Activated T-helper 1 cell treated with Interleukin-2 at 50 U/mL for 16 hours (primary cell): ENCODE measurements around the gene CLIC1.
A peak's percentile ranks its signal among the peaks of the same experiment; 100 is the strongest.

Source experiments
- DNase-seq: peaks from one replicate; pipeline ENCODE4 v3.0.0-alpha.2; 2020; ENCODE audit warnings: low read depth

The CLIC1 gene

DNA sequence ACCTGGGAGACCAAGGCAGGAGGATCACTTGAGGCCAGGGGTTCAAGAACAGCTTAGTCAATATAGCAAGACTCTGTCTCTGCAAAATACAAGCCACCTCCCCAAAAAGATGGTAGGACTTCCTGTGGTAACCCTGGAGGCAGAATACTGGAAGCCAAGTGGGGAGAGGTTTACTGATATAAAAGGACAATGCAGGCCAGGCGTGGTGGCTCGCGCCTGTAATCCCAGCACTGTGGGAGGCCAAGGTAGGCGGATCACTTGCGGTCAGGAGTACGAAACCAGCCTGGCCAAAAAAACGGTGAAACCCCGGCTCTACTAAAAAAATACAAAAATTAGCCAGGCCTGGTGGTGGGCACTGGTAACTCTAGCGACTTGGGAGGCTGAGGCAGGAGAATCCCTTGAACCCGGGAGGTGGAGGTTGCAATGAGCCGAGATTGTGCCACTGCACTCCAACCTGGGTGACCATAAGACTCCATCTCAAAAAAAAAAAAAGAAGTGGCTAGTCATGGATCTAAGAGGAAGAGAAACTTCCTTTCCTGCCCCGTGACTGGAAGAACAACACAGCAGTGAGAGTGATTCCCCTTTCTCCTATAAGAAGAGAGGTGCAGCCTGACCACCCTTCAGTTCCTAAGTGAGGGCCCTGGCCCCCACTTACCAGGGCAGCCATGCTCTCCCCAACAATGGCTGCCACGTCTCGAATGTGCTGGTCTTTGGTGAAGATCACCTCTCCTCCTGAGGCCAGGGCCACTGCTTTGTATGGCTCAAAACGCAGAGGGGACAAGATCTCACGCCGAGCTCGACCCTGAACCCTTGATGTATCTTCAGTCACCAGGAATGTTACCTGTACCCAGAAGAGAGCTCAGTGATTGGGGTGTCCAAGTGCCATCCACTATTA lies 32.3 kb upstream of the CLIC1 start:
- no peak for DNase-seq

DNA sequence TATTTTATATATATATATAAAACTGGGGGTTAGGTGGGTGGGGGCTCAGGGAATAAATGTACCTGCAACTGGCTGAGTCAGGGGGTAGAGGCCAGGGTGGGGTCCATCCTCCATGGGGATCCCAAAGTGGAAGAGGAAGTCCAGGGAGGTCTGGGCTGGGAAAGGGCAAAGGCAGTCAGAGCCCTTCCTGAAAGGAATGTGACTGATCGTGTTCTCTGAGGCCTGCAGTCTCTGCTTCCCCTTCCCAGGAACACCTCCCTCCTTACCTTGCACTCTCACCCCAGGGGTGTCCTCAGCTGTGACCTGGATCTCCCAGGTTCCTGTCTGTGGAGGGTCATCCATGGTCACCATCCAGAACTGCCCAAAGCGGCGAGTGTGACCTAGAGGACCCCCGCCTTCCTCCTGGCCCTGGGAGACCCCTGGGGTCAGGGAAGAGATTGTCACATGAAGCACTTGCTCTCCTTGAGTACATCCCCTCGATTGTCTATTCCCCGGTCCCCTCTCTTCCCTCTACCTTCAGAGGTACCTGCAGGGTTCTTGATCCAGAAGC lies 30.8 kb upstream of the CLIC1 start:
- no peak for DNase-seq

DNA sequence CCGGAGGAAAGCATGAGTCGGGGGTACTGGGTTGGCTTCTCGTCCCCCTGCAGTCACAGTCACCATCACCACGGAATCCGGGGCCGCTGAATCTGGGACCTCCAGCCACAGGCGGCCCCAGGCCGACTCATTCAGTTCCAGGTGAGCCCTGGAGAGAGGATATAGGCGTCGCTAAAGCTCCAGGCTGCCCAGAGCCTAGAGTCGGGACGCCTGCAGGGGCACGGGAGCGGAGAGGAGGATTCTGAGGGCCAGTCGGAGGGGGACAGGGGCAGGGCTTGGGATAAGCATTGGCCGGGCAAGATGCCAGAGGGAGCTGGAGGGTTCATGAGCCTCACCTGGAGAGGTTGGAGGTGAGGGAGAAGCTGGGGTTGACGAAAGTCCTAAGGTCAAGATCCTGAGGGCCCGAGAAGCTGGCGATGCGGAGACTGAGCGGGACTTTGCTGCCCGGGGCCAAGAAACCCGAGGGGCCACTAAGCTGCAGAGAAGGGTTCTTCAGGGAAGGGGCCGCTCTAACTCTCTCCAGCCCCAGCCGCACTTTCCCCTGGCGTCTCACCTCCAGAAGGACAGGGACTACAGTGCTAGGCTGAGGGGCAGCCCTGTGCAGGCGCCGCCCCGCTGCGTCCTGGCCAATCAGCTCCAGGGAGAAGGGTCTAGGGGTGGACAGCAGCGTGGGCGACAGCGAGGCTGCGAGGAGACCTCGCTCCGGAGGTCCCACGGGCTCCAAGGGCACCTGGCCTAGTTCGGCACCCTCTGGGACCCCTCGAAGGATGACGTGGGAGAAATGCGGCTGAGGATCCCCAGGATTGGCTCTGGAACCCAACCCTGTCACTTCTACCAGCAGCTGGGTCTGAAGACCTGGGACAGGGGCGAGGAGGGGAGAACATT lies 29.8 kb upstream of the CLIC1 start:
- no peak for DNase-seq

DNA sequence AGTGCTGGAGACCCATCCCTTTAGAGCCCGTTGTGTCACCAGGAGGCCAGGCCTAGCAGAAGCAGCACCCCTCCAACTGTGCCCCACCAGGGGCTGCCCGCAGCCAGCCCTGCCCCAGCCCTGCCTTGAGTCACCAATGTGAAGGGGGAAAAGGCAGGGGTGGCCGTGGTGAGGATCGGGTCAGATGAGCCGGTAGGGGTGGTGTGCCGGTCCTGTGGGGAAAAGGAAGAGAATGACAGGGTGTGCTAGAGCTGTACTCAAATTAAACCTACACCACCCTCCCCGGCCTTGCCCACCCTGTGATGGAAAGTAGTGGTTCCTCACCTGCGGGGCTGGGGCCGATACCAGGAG lies 29.2 kb upstream of the CLIC1 start:
- no peak for DNase-seq

DNA sequence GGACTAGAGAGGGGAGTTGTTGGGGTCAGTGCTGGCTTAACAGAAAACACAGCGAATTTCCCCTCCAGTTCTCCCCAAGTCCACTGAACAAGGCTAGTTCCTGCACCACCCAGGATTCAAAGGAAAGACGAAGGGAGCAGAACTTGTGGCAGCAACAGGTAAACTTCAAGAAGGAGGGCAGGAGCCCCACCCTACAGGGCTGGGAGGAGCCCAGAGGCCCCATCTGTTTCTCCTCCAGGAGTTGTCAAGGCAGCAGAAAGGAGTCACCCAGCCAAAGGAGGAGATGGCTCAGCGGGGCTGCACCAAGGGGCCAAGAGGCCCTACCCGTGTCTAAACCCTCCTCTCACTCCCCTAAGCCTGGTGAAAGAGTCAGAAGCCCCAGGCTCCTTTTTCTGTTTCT lies 27.9 kb upstream of the CLIC1 start:
- DNase-seq = no peak

DNA sequence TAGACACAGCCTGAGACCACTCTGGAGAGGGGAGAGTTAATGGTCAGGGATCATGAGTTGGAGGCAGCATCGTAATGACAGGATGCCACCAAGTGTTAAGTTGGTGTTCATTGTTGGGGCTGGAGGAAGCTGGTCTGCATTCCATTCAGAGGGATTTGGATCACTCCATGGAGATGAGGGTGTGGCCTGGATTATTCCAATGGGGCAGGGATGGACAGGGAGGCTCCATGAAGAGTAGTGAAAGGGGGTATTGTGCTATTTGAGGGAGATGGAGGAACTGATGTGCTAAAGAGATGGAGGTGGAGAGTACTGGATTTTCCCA lies 27.2 kb upstream of the CLIC1 start:
- no peak for DNase-seq

DNA sequence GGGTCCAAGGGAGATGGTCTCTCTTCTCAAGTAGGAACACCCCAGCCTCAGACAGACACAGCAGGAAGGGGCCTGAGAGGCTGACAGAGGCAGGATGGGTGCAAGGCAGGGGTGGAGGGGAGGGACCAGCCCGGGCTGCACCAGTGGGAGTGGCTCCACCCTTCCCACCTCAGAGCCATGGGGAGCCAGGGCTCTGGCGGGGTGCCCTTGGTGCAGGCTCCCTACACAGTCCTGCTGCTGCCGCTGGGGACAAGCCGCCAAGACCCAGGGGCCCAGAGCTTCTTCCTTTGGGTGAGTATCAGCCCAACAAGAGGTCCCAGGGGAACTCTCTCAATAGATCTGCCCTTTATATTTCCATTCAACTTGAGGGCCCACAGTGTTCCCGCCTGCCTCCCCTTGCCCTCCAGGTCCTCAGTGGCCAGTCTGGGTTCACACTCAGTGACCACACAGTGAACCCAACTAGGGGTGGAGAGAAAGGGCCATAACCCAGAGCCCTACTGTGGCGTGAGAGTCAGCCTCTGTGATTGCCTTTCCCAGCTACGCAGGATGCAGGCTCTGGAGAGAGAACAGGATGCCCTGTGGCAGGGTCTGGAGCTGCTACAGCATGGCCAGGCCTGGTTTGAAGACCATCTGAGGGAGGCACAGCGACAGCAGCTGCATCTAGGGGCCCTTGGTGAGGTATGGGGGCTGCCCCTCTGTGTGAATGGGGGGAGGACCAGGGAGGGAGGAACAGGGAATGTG lies 26.7 kb upstream of the CLIC1 start:
- DNase-seq = no peak

DNA sequence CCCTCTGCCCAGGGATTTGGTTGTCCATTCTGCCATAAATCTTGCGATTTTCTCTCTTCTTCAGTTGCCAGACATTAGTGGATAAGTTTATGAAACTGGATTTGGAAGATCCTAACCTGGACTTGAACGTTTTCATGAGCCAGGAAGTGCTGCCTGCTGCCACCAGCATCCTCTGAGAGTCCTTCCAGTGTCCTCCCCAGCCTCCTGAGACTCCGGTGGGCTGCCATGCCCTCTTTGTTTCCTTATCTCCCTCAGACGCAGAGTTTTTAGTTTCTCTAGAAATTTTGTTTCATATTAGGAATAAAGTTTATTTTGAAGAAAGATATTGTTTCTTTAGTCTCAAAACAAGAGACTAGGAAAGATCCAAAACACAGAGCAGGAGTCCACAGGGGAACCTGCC lies 26.0 kb upstream of the CLIC1 start, which contains the start of gene SAPCD1:
SAPCD1 (plus strand) TSS at position 301 of the 400 bp plus-strand sequence. CDS start 399 bp downstream, outside the sequence.
- DNase-seq = no peak

DNA sequence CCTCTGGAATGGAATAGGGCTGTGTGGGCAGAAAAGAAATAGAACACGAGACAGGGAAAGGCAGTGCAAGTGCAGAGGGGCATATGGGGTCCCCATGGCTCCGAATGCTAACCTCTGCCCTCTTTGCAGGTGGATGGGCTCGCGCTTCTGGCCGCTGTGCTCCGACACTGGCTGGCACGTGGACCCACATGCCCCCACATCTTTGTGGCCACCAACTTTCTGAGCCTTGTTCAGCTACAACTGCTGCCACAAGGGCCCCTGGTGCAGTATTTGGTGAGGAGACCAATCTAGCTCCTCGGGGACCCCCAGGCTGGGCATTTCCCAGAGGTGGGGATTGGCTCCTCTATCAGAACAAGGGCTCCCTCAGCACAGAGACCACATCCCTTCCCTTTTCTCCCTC lies 25.0 kb upstream of the CLIC1 start:
- DNase-seq = no peak

DNA sequence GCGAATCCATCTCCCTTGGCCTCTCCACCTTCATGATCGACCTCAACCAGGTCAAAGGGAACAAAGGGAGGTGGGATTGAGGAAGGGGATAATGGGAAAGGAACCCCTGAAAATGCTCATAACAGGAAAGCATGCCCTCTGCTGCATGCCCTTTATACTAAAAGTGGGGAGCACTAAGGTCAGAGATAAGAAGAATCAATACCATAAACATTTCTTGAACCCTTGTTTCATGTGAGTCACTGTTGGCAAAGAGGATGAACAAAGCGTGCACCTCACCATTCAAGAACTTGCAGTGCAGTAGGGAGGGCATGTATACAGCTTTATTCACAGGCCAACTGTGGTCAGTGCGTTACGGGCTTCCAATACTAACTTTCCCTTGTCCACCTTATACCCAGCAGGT lies 24.5 kb upstream of the CLIC1 start:
- DNase-seq = no peak

DNA sequence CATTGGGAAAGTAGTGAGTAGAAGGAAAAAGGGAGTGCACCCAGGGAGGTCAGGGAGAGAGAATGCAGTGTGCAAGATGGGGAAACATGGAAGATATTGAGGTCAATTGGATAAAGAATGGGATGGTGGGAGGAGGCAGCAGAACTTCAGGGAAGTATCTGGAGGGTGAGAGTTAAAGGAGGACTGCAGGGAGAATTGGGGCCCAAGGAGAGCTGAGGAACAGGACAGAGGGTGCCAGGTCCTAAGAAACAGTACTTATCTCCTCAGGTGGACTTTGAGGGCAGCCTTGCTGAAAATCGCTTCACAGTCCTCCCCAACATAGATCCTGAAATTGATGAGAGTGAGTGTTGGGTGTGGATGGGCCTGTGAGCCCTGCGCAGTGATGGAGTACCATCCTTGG lies 22.0 kb upstream of the CLIC1 start:
- no peak for DNase-seq

DNA sequence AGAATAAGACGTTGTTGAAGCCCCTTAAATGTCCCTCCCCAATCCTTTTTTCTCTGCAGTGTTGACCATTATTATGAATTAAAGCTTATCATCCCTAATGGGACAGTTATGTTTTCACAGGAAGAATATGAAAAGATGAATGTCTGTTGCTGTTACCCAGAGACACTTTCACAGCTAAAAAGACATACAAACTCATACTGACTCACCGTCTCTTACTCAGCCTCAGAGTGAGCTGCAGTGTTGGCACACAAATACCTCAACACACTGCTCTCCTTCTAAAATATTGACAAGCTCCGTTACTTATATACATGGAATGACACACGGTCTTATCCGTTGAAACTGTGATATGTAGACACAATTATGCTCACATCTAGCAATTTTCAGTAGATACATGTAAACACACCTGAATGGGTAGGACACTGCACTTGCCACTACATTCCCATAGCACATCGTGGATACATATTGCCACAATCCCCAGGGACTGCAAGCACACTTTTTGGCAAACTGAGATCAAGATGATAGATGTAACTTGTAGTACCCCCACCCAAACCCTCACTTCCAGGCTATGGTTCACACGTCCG lies 16.5 kb upstream of the CLIC1 start:
- DNase-seq = no peak

DNA sequence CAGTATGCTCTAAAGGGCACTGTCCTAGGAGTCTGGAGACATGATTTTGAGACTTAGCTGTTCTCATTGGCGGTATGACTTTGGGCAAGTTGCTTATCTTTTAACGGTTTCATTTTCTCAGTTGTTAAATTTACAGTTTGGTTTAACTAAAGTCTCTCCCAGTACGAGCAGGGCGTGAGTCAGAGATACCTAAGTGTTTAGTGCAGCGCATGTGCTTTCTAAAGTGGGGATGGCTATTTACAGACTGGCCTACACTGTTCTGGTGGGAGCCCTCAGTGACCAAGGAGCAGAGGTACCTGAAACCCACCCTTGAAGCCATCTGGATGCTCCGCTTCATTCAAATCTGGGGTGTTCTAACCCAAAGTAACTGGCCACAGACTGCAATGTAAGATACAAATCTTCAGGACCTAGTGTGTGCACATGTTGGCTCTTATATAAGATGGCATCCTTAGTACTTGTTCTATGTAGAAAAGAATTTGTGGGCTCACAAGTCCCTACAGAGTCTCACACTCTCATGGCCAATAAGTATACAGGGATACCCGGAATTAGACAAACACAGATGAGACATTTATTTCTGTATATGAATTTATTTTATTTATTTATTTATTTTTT lies 14.2 kb upstream of the CLIC1 start:
- DNase-seq = no peak

DNA sequence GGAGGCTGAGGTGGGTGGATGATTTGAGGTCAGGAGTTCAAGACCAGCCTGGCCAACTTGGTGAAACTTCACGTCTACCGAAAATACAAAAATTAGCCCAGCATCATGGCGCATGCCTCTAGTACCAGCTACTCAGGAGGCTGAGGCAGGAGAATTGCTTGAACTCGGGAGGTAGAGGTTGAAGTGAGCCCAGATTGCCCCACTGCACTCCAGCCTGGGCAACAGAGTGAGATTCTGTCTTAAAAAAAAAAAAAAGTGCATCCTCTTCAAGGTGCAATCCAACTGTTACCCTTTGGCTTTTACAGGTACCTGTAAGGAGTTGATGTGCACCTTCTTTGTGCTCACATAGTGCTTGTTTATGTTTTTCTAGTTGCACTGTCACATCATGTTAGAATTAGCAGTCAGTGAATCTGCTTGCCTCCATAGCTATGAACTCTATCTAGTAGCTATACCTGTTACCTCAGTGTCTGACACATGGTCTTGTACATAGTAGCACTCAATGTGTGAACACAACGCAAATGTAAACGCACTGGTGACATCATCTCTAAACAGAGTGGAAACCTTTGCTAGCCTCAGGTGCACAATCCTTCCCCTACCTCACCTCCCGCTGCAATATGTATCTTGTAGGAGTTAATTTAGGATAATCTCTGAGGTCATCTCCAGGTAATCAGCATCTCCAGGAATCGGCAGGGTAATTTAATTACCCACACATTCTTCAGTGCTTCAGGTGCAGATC lies 13.1 kb upstream of the CLIC1 start:
- DNase-seq = no peak

DNA sequence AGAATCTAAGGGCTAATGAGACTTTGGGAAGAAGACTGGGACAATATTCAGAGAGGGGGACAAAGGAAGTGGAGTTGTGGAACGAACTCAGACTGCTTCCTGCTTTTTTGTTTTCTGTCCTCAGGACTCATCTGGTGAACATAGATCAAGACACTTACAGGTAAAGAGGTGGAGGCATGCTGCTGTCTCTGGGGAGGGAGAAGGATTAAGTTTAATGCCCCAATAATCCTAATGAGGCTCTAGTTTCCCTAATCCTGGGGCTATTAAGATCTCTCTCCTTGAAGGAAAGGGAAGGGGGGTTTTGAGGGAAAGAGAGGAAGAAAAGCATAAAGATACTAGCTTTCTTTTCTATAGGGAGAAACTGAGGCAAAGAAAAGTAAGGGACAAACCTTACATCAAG lies 8.1 kb upstream of the CLIC1 start:
- DNase-seq = no peak

DNA sequence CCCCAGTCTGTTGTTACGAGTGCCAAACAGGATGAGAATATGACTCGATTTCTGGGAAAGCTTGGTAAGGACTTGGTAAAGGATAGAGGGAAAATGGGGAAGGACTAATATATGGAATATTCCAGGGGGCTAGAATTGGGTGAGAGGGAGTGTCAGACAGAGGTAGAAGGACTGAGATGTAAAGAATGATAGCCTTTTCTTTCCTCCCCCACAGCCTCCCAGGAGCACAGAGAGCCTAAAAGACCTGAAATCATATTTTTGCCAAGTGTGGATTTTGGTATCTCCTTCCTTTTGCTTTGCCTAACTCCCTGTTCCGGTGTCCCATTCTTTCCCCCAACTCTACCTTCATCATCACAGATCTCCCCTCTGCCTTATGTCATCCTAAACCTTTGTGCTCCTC lies 6.6 kb upstream of the CLIC1 start:
- DNase-seq = no peak

DNA sequence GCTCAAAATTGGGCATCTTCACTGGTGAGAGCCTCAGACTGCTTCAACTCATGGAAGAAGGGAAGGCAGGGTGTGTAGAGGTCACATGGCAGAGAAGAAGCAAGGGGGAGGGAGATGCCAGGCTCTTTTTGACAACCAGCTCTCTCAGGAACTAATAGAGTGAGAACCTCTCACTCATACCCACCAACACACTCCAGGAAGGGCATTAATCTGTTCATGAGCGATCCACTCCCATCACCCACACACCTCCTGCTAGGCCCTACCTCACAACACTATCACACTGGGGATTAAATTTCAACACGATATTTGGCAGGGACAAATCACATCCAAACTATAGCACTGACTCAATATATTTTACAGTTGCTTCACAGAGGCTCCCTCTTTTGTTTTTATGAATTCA lies 5.5 kb upstream of the CLIC1 start:
- DNase-seq = no peak

DNA sequence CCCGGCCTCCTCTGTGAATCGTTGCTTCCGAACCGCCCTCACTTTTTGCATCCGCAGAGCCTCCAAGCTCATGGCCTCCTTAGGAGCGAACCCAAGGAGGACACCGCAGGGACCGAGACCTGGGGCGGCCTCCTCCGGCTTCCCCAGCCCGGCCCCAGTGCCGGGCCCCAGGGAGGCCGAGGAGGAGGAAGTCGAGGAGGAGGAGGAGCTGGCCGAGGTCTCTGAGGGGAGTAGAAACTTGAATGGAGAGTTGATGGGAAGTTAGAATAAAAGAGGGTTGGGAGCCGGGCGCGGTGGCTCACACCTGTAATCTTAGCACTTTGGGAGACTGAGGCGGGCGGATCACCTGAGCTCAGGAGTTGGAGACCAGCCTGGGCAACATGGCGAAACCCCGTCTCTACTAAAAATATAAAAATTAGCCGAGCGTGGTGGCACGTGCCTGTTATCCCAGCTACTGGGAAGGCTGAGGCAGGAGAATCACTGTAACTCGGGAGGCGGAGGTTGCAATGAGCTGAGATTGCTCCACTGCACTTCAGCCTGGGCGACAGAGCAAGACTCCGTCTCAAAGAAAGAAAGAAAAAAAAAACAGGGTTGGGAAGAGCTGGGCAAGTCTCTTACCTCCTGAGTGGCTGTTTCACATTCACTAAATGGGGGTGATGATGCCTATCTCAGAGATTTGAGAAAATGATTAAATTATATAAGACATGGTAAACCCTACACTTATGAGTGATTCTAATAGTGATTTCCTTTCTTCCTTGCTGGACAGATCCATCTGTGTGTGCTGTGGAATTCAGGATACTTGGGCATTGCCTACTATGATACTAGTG lies 4.3 kb upstream of the CLIC1 start:
- DNase-seq = no peak

DNA sequence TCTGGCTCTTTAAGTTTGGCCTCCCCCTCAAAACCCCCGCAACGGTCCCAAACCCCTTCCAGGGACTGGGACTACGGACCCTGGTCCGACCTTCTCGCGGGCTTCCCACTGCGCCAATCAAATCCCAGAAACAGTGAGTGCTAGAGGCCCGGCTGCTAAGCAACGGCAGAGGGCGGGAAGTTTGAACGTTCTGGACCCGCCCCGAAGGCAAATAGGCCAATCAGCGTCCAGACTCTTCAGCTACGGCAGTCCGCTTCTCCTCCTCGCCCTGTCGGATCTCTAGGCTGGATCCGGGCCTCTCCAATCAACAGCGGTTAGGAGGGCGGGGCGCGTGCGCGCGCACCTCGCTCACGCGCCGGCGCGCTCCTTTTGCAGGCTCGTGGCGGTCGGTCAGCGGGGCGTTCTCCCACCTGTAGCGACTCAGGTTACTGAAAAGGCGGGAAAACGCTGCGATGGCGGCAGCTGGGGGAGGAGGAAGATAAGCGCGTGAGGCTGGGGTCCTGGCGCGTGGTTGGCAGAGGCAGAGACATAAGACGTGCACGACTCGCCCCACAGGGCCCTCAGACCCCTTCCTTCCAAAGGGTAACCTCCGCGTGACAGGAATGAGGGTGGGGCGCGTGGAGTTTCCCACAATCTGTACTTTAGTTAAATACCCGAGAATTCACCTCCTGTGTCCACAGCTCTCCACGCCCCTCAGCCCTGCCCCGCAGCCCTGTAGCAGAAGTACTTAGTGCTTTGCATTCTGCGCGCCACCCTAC lies 3.5 kb upstream of the CLIC1 start, which contains the start of gene MSH5:
MSH5 (plus strand) TSS at position 367 of the 758 bp plus-strand sequence. CDS start 462 bp downstream, outside the sequence.
- DNase-seq = peak; percentile 90
